ENCODE measurements around the gene CYP1A2.
A peak's percentile ranks its signal among the peaks of the same experiment; 100 is the strongest.
"Not testable (repeated sequence)": the region's sequence is repeated elsewhere in the genome, so short reads cannot be mapped to it uniquely, and the experiment has no call there.

The CYP1A2 gene

DNA sequence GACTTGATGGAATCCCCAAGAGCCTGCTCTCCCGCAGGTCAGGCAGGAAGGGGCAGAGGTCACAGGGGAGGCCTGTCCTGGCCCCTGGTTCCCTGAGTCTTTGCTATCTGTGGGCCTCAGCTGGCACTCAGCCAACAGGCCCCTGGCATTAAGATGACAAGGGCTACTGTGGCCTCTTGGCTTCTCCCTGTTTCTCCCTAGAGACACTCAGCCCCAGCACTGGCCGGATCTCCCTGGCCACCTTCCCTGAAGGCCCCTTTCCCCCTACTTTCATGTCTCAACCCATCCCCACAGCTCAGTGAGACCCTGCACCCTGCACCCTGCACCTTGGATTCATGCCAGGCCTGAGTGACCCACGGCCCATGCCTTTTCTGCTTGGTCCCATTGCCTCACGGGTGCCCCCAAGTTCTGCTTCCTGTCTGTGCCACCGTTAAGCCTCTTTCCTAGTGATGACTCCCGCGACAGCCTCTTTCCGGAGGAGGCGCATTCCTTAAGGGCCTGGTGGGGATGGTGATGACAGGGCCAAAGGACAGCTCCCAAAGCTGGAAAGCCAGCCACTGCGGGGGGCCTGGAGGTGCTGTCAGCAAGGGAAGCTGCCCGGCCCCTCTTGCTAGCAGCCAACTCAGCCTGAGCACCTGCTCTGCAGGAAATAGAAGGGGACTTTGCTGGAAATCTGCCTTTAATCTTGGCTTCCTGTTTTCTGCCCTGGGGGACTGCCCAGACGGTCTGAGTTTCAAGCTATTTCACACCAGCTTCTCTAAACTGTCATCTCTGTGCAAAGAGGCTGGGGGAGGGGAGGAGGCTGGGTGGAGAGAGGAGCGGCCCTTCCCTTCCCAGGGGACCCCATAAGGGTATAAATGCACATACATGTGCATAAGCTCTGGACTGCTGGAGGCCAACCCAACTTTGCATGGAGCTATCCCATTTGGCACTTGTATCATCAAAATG, 28.4 kb downstream of the CYP1A2 start:
- DNase-seq (ENCODE audit: low read depth in 2 of 2), result no peak

DNA sequence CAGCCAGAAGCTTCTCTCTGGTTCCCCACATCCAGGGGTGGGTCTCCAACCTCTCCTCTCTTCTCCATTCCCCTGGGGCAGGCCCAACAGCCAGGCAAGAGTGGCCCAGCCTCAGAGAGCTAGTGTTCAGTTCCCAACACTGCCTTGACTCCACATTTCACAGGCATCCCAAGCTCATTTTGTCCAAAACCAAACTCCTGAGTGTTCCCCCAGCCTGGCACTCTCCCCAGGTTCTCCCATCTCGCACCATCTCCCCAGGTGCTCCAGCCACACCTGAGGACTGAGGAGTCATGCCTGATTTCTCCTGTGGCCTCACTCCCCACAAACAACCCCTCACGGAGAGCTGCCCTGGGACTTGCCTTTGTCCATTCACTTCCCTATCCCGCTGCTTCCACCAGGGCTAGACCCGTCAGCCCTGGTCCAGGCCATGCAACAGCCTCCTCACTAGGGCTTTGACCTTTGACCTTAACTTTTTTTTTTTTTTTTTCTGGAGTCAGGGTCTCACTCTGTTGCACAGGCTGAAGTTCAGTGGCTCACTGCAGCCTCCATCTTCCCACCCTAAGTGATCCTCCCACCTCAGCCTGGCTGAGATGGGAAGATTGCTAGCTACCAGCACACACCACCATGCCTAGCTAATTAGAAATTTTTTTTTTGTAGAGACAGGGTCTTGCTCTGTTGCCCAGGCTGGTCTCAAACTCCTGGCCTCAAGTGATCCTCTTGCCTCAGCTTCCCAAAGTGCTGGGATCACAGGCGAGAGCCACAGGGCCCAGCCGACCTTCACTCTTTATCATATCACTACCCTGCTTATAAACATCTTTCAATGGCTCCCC, 29.3 kb downstream of the CYP1A2 start:
- no peak for DNase-seq (ENCODE audit: low read depth in 2 of 2)

DNA sequence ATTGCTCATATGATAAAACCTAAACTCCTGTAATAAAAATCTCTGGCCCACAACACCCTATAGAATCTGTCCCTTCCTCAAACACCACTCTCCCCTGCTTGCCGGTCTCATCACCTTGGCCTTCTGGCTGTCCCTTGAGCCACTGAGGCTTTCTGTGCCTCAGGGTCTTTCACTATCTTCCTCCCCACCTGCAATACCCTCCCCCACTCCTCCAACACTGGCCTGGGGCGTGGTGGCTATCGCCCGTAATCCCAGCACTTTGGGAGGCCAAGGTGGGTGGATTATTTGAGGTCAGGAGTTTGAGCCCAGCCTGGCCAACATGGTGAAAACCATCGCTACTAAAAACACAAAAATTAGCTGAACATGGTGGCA, 29.9 kb downstream of the CYP1A2 start:
- DNase-seq (ENCODE audit: low read depth in 2 of 2), result no peak

DNA sequence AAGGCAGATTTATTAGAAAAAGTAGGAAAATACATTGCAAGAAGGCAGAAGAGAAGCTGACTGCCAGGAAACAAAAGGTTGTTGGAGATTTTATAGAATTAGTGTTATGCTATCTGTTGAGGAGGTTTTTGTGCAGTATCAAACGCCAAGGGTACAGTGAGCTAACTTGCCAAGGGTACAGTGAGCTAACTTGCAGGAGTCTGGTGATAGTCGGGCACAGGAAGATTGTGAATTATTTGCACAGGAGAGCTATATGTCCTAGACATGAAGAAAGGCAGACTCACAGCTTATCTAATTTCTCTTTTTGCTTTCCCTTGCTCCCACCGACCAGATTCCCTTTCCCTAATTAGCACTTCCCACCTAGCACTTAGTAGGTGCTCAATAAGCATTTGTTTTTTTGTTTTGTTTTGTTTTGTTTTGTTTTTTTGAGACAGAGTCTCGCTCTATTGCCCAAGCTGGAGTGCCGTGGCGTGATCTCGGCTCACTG, 30.6 kb downstream of the CYP1A2 start:
- no peak for DNase-seq (ENCODE audit: low read depth in 2 of 2)

DNA sequence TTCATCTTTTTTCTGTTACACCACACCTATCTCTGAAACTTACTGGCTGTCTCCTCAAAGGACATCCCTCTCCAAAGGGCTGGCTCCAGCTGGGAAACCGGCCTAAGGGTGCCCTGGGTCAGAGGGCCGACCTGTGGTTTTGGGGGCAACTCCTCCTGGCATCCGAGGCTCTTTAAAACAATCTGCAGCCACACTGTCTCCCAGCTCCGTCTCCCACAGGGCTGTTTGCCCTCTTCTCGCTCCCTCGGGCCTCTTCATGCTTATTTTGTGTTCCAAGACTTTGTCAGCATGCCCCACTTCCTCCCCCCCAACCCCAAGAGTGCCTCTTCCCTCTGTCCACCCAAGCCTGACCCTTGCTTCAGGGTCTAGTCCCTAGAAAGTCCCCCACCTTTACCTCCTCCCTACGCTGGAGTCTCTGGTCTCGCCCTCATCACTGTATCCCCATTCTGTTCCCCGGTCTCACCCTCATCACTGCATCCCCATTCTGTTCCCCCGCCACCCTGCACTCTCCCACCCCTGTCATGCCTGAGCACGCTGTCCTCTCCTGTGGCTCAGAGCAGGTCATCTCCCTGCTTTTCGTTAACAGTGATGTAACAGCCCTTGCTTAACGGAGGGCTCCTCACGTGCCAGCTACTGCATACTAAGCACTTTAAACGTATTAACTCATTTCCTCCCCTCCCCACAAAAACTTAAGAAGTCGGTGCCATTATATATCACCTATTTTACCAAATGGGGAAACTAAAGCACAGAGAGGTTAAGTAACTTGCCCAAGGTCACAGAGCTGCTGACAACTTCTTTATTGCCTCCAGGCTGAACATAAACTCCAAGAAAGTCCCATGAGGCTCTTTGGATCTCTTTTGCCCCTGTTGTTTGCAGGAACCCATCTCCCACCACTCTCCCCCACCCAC, 32.1 kb downstream of the CYP1A2 start:
- no peak for DNase-seq (ENCODE audit: low read depth in 2 of 2)

DNA sequence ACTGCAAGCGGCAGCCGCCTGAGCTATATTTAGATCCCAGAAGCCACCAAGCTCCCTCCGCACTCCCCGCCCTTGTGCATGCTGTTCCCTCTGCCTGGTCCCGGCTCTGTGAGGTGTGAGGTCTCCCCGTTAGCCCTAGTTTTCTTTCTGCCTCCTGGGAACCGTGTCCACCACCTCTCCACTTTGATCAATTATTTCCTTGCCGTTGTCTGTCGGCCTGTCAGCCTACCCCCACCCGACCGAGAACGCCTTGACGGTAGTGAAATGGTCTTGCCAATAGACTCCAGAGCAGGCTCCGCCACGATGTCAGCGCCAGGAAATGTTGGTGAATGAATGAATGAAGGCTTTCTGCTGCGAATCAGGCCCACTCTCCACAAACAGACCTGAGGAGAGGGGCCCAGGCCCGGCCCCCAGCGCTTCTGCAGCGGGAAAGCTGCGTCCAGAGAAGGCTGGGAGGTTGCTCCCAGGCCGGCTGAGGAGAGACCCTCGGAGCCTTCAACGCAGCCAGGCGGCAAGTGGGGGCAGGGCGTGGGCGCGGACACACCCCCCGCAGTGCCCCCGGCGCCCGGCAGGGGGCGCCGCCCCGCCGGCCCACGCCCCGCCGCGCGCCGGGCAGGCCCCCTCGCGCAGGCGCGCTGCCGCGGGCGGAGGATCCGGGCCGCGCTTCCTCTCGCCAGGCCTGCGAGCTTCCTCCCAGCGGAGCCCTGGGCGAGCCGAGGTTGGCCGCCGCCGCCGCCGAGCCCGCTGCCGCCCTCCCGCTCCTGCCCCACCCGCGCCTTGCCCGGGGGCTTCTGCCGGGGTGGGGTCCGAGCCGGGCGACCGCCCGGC, 33.0 kb downstream of the CYP1A2 start, which contains the start of gene CSK:
Gene CSK (plus strand): TSS at position 650 of the 828 bp plus-strand sequence. CDS start 16,218 bp downstream, outside the sequence.
- DNase-seq (ENCODE audit: low read depth in 2 of 2), result peak in 1 of 2 donors; percentile 77

DNA sequence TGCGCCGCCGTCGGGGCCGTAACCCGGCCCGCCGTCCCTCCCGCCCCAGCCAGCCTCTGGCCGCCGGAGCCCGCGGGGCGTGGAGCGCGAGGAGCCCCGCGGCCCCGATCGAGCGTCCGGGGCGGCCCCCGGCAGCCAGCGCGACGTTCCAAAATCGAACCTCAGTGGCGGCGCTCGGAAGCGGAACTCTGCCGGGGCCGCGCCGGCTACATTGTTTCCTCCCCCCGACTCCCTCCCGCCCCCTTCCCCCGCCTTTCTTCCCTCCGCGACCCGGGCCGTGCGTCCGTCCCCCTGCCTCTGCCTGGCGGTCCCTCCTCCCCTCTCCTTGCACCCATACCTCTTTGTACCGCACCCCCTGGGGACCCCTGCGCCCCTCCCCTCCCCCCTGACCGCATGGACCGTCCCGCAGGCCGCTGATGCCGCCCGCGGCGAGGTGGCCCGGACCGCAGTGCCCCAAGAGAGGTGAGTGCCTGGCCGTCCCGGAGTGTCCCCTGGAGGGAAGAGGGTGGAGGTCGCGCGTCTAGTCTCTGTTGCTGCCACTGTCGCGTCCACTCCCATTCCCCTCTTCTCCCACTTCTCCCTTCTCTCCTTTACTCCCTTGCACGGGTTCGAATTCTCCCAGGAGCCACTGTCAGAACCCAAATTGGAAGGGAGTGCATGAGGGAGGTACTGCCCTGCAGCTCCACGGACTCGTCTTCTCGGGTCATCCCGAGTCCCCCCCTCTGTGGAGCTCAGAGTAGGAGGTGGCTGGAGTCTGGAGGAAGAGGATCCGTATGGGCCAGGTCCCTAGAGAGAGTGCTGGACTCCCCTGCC, 33.8 kb downstream of the CYP1A2 start:
- DNase-seq (ENCODE audit: low read depth in 2 of 2), result peak in 1 of 2 donors; percentile 57

DNA sequence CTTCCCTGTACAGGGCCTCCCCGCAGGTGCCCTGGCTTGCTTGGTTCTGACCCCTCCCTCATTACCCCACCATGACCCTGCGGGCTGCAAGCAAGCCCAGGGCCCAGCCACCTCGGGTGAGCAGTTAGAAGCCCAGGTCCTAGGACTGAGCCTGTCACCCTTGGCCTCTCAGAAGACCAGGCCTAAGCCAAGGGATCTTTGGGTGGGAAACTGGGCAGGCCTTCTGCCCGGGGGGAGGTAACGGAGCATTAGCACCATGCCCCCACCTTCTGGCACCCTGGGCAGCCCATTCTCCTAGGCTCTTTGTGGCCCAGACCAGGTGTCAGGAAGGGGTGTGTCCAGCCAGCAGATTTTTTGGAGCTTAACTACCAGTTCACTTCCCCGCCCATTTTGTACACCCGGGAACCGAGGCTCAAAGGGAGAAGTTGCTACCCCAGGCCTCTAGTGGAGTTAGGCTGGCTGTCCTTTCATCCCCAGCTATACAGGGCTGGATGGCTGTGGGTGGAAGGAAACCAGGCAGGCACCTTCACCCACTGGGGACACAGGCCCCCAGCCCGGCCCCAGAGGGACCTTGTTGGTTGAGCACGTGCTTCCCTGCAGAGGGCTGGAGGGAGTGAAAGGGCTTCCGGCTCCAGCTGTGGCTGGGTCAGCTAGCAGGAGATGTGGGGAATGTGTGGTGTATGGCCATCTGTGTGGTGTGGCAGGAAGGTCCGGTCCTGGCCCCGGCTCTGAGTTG, 34.6 kb downstream of the CYP1A2 start:
- DNase-seq (ENCODE audit: low read depth in 2 of 2), result no peak

DNA sequence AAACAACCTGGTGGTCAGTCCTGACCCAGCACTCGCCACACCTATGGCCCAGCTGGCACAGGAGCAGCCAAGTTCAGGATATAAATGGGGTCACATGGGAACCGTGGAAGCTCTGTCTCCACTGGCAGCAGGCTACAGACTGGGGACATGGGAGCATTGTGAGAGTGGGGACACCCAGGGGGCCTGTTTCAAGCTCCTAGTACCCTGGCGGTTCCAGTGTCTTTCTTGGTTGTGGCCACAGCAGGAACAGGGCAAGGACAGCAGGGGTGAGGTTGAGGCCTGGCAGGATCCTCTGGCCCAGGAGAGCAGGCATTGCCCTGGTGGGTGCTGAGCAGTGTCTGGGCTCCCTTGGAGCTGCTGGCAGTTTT, 35.1 kb downstream of the CYP1A2 start:
- DNase-seq (ENCODE audit: low read depth in 2 of 2), result no peak

DNA sequence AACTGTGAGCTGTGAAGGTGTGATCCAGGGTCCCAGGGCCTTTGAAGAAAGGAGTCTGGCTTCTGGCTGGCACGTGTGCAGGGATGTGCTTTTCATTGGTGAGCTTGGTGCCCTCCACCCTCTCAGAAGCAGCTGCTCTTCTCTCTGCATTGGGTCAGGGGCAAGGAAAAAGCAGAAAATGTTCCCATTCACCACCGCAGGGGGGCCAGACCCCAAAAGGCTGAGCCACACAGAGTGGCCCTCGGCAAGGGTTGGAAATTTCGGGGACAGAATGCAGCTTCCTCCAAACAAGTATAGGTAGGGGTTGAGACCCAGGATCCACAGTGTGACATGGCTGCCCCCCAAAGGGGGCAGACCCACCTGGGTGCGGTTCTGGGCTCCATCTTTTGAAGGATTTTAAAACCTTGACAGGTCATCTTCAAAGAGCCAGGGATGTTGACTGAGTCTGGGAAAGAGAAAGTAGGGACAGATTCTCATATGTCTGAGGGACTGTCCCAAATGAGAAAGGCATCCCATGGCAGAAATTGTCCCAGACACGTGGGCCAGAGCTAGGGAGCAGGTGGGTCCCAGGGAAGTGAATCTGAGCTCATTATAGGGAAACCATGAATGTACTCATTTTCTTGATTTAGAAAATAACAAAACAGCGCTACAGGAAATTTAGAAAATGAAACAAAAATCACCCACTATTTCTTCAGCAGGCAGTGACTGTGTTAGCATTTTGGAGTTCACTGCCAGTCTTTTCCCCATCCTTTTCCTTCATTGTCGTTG, 36.0 kb downstream of the CYP1A2 start:
- no peak for DNase-seq (ENCODE audit: low read depth in 2 of 2)

DNA sequence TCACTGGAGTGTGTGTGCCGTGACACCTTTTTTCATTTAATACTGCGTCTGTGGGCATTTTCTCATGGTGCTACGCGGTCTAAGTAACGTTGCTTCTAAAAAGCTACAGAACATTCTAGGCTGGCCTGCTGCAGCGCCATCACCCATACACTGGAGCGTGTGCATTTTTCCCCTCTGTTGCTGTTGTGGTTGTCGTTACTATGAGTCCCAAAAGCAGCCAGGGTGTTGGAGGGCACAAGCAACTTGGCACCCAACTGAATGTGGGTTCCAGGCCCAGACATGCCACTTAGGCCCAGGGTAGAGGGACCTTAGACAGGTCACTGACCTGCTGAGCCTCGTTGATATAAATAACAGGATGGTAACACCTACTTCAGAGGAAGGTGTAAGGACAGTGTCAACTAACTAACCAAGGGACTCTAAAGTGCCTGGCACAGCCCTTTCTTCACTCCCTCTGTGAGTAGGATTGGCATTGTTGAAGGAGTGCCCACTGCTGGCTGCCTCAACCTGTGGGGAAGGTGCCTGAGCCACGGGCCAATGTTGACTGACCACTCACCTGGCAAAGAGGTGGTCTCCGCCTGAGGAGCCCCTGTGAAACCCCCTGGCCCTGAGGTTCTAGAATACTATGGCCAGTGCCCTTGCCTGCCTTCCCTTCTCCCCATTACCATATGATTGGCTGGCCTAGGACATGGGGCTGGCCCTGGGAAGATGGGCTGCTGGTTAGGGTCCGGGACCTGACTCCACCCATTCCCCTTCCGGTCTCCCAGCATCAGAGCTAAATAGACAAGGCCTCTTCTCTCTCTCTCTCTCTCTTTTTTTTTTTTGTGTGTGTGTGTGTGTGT, 36.8 kb downstream of the CYP1A2 start:
- DNase-seq (ENCODE audit: low read depth in 2 of 2), result no peak

DNA sequence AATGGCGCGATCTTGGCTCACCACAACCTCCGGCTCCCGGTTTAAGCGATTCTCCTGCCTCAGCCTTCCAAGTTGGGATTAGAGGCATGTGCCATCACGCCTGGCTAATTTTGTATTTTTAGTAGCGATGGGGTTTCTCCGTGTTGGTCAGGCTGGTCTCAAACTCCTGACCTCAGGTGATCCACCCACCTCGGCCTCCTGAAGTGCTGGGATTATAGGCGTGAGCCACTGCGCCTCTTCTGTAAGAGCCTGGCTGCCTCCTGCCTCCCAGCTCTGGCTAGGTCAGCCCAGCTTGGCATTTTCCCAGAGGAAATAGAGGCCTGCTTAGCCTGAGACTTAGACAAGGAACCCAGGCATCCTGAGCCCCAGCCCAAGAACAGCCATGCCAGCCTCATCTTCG, 37.4 kb downstream of the CYP1A2 start:
- DNase-seq (ENCODE audit: low read depth in 2 of 2), result not testable (repeated sequence)

DNA sequence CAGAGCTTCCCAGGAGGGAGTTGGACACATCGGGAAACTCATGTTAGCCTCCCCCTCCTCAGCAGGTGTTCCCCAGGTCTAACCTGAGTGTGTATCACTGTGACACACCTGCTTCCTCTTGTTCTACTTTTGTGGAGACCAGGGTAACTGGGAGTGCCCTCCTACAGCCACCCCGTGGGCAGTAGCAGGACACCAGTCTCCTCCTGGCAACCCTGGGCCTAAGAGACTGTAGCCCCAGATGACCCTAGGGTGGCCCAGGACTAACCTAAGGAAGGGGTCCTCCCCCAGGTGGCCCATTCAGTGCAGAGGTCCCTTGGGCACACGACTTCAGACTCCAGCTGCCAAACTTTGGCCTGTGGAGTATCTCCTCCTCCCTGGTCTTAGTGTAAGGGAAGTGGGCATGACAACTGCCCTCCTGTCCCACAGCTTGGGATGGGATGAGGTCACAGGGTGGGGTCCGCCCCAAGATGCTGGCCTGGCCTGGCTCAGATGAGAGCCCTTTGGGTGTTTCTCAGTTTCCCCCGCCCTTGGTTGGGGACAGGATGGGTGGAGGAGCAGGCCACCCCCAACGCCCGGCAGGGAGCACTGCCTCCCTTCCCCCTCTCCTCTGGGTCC, 38.0 kb downstream of the CYP1A2 start:
- no peak for DNase-seq (ENCODE audit: low read depth in 2 of 2)

DNA sequence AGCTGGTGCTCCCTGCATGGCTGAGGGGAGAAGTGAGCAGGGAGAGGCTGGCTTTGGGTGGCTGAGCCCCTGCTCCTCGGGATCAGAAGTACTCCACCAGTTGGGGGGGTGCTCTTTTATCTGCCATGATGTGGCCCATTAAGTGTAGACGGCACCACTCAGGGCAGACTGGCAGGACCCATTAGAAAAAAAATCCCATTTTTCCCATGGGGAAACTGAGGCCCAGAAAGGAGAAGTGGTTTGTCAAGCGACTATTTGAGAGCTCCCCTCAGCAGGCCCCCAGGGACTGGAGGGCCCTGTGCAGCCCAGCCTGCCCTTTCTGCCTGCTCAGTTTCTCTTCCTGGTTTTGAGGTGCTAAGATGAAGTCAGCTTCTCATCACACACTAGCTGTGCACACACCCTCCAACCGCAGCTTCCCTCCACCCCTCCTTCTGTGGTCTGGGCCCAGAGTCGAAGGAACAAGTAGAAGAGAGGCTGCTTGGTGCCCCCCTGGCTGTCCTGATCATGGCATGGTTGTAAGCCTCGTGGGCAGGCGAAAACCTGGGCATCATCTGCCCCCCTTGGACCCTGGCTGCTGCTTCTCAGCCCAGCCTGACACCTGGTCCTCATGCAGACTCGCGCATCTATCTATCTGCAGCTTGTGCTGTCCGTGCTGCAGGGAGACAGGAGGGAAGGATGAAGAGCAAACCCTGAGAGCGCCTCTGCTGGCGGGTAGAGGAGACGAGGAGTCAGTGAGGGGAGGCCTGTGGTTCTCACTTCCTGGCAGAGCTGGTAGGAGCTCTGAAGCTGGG, 38.8 kb downstream of the CYP1A2 start:
- DNase-seq (ENCODE audit: low read depth in 2 of 2), result peak; percentile 86 to 88

DNA sequence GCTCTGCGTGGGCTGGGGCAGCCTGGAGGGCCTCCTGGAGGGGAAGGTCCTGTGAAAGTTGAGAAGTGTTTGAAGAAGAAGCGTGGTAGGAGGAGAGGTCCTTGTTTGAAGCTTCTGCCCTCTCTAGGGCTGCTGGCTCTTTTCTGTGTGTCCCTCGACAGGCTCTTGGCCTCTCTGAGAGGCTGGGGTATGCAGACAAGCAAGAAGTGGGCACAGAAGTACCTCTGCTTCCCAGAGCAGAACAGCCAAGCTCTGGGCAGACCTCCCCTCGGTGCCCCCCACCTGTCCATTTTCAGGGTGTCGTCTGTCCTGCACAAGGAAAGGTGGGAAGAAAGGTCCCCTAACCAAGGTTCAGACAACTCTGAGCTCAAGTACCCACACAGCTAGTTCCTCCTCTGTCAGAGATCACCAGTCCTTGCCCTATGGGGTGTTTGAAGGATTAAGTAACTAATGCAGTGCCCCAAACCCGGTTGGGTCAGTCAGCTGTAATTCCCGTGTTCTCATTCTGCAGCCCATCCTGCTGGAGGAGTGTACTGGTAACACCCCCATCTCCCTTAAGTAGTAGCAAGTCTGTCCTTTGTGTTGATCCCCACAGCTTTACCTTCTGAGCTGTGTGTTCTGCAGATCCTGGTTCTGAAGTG, 39.5 kb downstream of the CYP1A2 start:
- no peak for DNase-seq (ENCODE audit: low read depth in 2 of 2)

All from stimulated activated CD8-positive, alpha-beta memory T cell treated with anti-CD3 and anti-CD28 coated beads, Interleukin-7, amount 100 ng/mL, for 4 hours (primary cell).